ENCODE data around the gene NOL6. TPM values are rescaled to one million over a fixed set of nuclear protein-coding genes. Genes with fewer than 3 reads are reported as not detected.
"Not testable (repeated sequence)": the region's sequence is repeated elsewhere in the genome, so short reads cannot be mapped to it uniquely, and the experiment has no call there.

The NOL6 gene
- total RNA-seq, 1 donor from 2014 or later: 60.1 TPM

- Mint-ChIP-seq H3K27ac (no peak overlapping the region), H3K4me1 (peaks cover 7% of the 10 kb centered on the region), H3K27me3 (peaks cover 4% of the 10 kb centered on the region), H3K4me3 (peak overlapping the region; percentile 92), H3K36me3 (ENCODE audit: low read depth) (no peaks in the 10 kb centered on the region), H3K9me3 (no peaks in the 10 kb centered on the region)
- ChIA-PET POLR2A (interaction anchor here (0.6 kb wide), 1 partner anchor 221 kb away, joined by 3 read pairs; no protein-coding TSS in a partner anchor), CTCF (no interaction called here)
- peak; percentile 26 for DNase-seq
- ATAC-seq (ENCODE audit: low read depth): peak; percentile 71
- intact Hi-C loops (cut with micrococcal nuclease): no loop called here
- TF ChIP-seq CTCF (IDR thresholded peaks at IDR 0.05): no peak
Observed at GRCh38 chr9:33510262-33511183, 36.8 kb upstream of the NOL6 start.

- intact Hi-C loops (cut with micrococcal nuclease): no loop called here
- no peak for TF ChIP-seq CTCF (IDR thresholded peaks at IDR 0.05)
- Mint-ChIP-seq H3K9me3 (no peaks in the 10 kb centered on the region), H3K4me1 (peaks cover 7% of the 10 kb centered on the region), H3K36me3 (ENCODE audit: low read depth) (no peaks in the 10 kb centered on the region), H3K4me3 (no peak overlapping the region), H3K27ac (no peak overlapping the region), H3K27me3 (peaks cover 4% of the 10 kb centered on the region)
- DNase-seq (no peak), ATAC-seq (ENCODE audit: low read depth) (no peak)
- ChIA-PET CTCF (no interaction called here), POLR2A (no interaction called here)
Observed at GRCh38 chr9:33506626-33507370, 33.1 kb upstream of the NOL6 start.

GRCh38 chr9:33498387-33498786 is 24.7 kb upstream of the NOL6 start:
- H3K27ac Mint-ChIP-seq: no peak overlapping the region
- DNase-seq: no peak
- CTCF ChIA-PET: interaction anchor here (0.7 kb wide), 1 partner anchor 211 kb away, joined by 3 read pairs; no protein-coding TSS in a partner anchor
- ATAC-seq (ENCODE audit: low read depth): no peak
- H3K4me1 Mint-ChIP-seq: no peaks in the 10 kb centered on the region
- intact Hi-C loops (cut with micrococcal nuclease): loop anchor here (1.0 kb wide), 1 partner anchor 95 kb away; no protein-coding TSS in a partner anchor
- TF ChIP-seq CTCF (IDR thresholded peaks at IDR 0.05): no peak
- H3K27me3 Mint-ChIP-seq: peaks cover 3% of the 10 kb centered on the region
- H3K4me3 Mint-ChIP-seq: no peak overlapping the region
- H3K36me3 Mint-ChIP-seq (ENCODE audit: low read depth): no peaks in the 10 kb centered on the region
- POLR2A ChIA-PET: no interaction called here
- H3K9me3 Mint-ChIP-seq: no peaks in the 10 kb centered on the region

- H3K36me3 Mint-ChIP-seq (ENCODE audit: low read depth); ATAC-seq (ENCODE audit: low read depth); DNase-seq; H3K27me3 Mint-ChIP-seq; H3K4me1 Mint-ChIP-seq; CTCF ChIA-PET; H3K9me3 Mint-ChIP-seq; H3K27ac Mint-ChIP-seq; intact Hi-C loops (cut with micrococcal nuclease); H3K4me3 Mint-ChIP-seq; POLR2A ChIA-PET: not testable (repeated sequence)
Observed at GRCh38 chr9:33493819-33494218, 20.1 kb upstream of the NOL6 start.

GRCh38 chr9:33489066-33489465 is 15.3 kb upstream of the NOL6 start:
- intact Hi-C loops (cut with micrococcal nuclease): no loop called here
- ATAC-seq (ENCODE audit: low read depth): no peak
- no peak for DNase-seq
- ChIA-PET POLR2A (no interaction called here), CTCF (no interaction called here)
- TF ChIP-seq CTCF (IDR thresholded peaks at IDR 0.05): no peak
- Mint-ChIP-seq H3K4me3 (no peak overlapping the region), H3K27ac (no peak overlapping the region), H3K9me3 (no peaks in the 10 kb centered on the region), H3K36me3 (ENCODE audit: low read depth) (no peaks in the 10 kb centered on the region), H3K27me3 (peaks cover 6% of the 10 kb centered on the region), H3K4me1 (no peaks in the 10 kb centered on the region)

- H3K9me3 Mint-ChIP-seq; CTCF ChIA-PET; H3K4me1 Mint-ChIP-seq; H3K36me3 Mint-ChIP-seq (ENCODE audit: low read depth); H3K27me3 Mint-ChIP-seq; ATAC-seq (ENCODE audit: low read depth); H3K27ac Mint-ChIP-seq; H3K4me3 Mint-ChIP-seq; POLR2A ChIA-PET; intact Hi-C loops (cut with micrococcal nuclease); DNase-seq: not testable (repeated sequence)
Observed at GRCh38 chr9:33485312-33485711, 11.6 kb upstream of the NOL6 start.

Measured in activated B cell treated with CpG ODN at 0.5 μM for 24 hours (primary cell).